Gastroesophageal sphincter (tissue), 4 donors: Measurements from ENCODE around the gene CACNA2D3. TPM values are rescaled to one million over a fixed set of nuclear protein-coding genes. Genes with fewer than 3 reads are reported as not detected.

Experiments
- ATAC-seq: fragments of 150-250 bp; one replicate; pipeline ENCODE4 v1.9.1; 2016; ENCODE audit warnings: mild to moderate bottlenecking, moderate library complexity
- H3K27ac ChIP-seq, 4 donors: fragments of 200-600 bp; sonication (generic) in 3 of 4; 1 replicate in 3 of 4; 2 replicates in 1 of 4; pipeline ENCODE4 v1.5.1; 2016 to 2019
- H3K27me3 ChIP-seq: fragments of 200-600 bp; sonication (generic); one replicate; pipeline ENCODE4 v1.5.1; 2019
- H3K36me3 ChIP-seq, 2 donors: fragments of 200-600 bp; sonication (generic); one replicate each; pipeline ENCODE4 v1.5.1; 2019; ENCODE audit warnings: control low read depth in 1 of 2
- H3K4me1 ChIP-seq, 3 donors: fragments of 200-600 bp; sonication (generic); 1 replicate in 2 of 3; 2 replicates in 1 of 3; pipeline ENCODE4 v1.5.1; 2016 to 2019; ENCODE audit warnings: control low read depth in 2 of 3
- H3K4me3 ChIP-seq, 2 donors: fragments of 200-600 bp; sonication (generic); one replicate each; pipeline ENCODE4 v1.5.1; 2019; ENCODE audit warnings: mild to moderate bottlenecking in 1 of 2, moderate library complexity in 1 of 2
- H3K9me3 ChIP-seq, 3 donors: fragments of 200-600 bp; sonication (generic); one replicate each; pipeline ENCODE4 v1.5.1; 2017 to 2019; ENCODE audit warnings: control low read depth in 2 of 3
- EP300 ChIP-seq: sonication (generic); formaldehyde crosslinking; IDR thresholded peaks from one replicate; pipeline ENCODE4 v1.6.1; 2017; ENCODE audit warnings: antibody characterized with exemption, mild to moderate bottlenecking
- POLR2A ChIP-seq, 2 donors: fragments of 450-650 bp; IDR thresholded peaks; one replicate each; pipeline ENCODE4 v1.6.1; 2017; ENCODE audit warnings: antibody characterized with exemption in 2 of 2, mild to moderate bottlenecking in 2 of 2, moderate library complexity in 1 of 2
- POLR2AphosphoS5 ChIP-seq: sonication (generic); formaldehyde crosslinking; IDR thresholded peaks from one replicate; pipeline ENCODE4 v1.6.1; 2017; ENCODE audit warnings: antibody characterized with exemption
- WGBS, 2 donors: methylation state at CpG; one replicate each; pipeline ENCODE4 v1.1.5; 2018; ENCODE audit warnings: low coverage in 1 of 2; 5-methylcytosine and 5-hydroxymethylcytosine counted together
- total RNA-seq, 4 donors: library from RNA; depleted of rRNA; stranded (reverse); fragments of >200 nt; gene quantifications; one replicate each; pipeline ENCODE4 v1.1.0, GENCODE V29; 2016
- TF ChIP-seq, protein P1 (sequence below), 4 experiments: fragments of 200-600 bp in 2 of 4; fragments of 450-650 bp in 2 of 4; sonication (generic) in 1 of 4; IDR thresholded peaks; one replicate each; pipeline ENCODE4 v1.5.1; 2017 to 2019; ENCODE audit warnings: antibody characterized with exemption in 4 of 4, mild to moderate bottlenecking in 2 of 4, moderate library complexity in 2 of 4

The CACNA2D3 gene
- total RNA-seq, 4 donors from 2014 or later, result 0.94 to 6.5 (median 3.5) TPM

DNA sequence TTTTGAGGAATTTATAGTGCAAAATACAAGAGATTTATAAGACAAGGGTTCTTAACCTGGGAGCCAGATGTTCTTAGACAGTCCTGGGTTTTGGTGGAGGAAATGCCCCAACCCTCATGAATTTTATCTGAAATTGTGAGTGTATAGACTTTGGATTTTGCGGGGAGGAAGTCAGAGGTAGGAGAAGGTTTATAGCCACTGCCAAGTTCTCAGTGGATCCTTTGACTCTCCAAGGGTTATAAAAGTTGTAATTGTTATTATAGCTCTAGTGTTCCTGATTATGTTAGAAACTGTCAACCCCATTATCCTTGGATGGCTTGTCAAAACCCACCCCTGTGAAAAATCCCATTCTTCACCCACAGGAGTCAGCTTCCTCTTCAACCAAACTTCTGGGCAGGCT is 621.9 kb downstream of the CACNA2D3 start:
- Histone ChIP-seq H3K9me3 (no peaks in the 10 kb centered on the region), H3K36me3 (no peaks in the 10 kb centered on the region), H3K27me3 (no peaks in the 10 kb centered on the region), H3K4me1 (no peaks in the 10 kb centered on the region), H3K4me3 (no peak overlapping the region), H3K27ac (no peak overlapping the region)
- TF ChIP-seq POLR2AphosphoS5 (no peak), POLR2A (IDR thresholded peaks at IDR 0.05) (no peak), EP300 (no peak)
- TF ChIP-seq, protein P1, sequence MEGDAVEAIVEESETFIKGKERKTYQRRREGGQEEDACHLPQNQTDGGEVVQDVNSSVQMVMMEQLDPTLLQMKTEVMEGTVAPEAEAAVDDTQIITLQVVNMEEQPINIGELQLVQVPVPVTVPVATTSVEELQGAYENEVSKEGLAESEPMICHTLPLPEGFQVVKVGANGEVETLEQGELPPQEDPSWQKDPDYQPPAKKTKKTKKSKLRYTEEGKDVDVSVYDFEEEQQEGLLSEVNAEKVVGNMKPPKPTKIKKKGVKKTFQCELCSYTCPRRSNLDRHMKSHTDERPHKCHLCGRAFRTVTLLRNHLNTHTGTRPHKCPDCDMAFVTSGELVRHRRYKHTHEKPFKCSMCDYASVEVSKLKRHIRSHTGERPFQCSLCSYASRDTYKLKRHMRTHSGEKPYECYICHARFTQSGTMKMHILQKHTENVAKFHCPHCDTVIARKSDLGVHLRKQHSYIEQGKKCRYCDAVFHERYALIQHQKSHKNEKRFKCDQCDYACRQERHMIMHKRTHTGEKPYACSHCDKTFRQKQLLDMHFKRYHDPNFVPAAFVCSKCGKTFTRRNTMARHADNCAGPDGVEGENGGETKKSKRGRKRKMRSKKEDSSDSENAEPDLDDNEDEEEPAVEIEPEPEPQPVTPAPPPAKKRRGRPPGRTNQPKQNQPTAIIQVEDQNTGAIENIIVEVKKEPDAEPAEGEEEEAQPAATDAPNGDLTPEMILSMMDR (IDR thresholded peaks at IDR 0.05), result no peak
- WGBS, 2 donors, result 100% methylated on average over 1 of the region's 1 CpG
- no peak for ATAC-seq

GRCh38 chr3:54745843-54746242 is 623.5 kb downstream of the CACNA2D3 start:
- no peak overlapping the region for H3K4me3 ChIP-seq
- H3K4me1 ChIP-seq, result no peaks in the 10 kb centered on the region
- no peak for ATAC-seq
- H3K36me3 ChIP-seq, result no peaks in the 10 kb centered on the region
- WGBS, 2 donors, result 83 to 86% methylated on average over 4 of the region's 4 CpGs
- H3K27me3 ChIP-seq, result no peaks in the 10 kb centered on the region
- TF ChIP-seq POLR2A (IDR thresholded peaks at IDR 0.05) (no peak), POLR2AphosphoS5 (no peak), EP300 (no peak)
- TF ChIP-seq, protein P1 (IDR thresholded peaks at IDR 0.05), result no peak
- no peaks in the 10 kb centered on the region for H3K9me3 ChIP-seq
- no peak overlapping the region for H3K27ac ChIP-seq

DNA sequence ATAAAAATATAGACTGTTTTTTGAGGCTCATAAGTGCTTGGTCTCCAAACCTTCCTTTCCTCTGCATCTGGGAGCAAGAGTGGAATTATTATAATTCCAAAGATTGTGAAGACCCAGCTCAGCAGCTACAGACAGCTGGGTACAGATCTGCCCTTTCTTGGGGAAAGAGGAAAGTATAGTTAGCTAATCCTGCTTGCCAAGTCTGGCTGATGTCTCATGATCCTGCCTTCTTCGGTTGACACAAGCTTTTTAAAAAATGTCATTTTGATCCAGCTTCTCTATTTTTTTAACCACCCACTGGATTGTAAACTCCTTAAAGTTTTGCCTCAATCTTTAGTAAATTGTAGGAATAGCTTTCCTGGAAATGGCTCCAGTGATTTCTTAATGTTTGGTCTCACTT is 624.4 kb downstream of the CACNA2D3 start:
- 31 to 44% methylated on average over 1 of the region's 1 CpG for WGBS, 2 donors
- ATAC-seq, result no peak
- Histone ChIP-seq H3K27me3 (no peaks in the 10 kb centered on the region), H3K4me1 (no peaks in the 10 kb centered on the region), H3K36me3 (no peaks in the 10 kb centered on the region), H3K27ac (no peak overlapping the region), H3K9me3 (no peaks in the 10 kb centered on the region), H3K4me3 (no peak overlapping the region)
- no peak for TF ChIP-seq EP300

DNA sequence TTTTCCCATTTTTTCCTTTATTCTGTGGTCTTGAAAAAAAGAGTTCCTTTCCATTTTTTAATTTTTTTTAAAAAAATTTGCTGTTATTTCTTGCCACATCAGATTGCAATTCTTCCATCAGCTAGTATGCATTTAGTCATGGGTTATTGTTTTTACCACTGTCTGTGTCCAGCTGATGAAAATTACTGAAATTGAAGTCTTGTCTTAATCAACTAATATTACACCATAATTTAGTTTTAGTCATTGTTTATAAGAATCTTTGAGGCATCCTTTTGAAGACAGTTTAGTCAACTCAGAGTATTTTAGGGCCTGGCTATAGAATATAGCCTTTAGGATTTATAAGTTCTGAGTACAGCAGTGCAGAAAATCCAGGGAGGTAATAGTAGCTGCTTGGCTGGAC is 633.4 kb downstream of the CACNA2D3 start:
- H3K4me3 ChIP-seq, result no peak overlapping the region
- peaks cover 0 to 4% (median 0%) of the 10 kb centered on the region in 3 donors for H3K4me1 ChIP-seq
- no peaks in the 10 kb centered on the region for H3K36me3 ChIP-seq
- H3K9me3 ChIP-seq, result no peaks in the 10 kb centered on the region
- TF ChIP-seq, protein P1 (IDR thresholded peaks at IDR 0.05), result no peak
- TF ChIP-seq POLR2A (IDR thresholded peaks at IDR 0.05), result no peak
- TF ChIP-seq POLR2AphosphoS5, result no peak
- no peak for TF ChIP-seq EP300
- H3K27ac ChIP-seq, result no peak overlapping the region
- no peak for ATAC-seq
- no peaks in the 10 kb centered on the region for H3K27me3 ChIP-seq

GRCh38 chr3:54756330-54756731 is 634.0 kb downstream of the CACNA2D3 start:
- H3K27ac ChIP-seq, result no peak overlapping the region
- WGBS, 2 donors, result 13 to 22% methylated on average over 4 to 6 of the region's 7 CpGs
- no peaks in the 10 kb centered on the region for H3K9me3 ChIP-seq
- H3K27me3 ChIP-seq, result no peaks in the 10 kb centered on the region
- no peak overlapping the region for H3K4me3 ChIP-seq
- no peaks in the 10 kb centered on the region for H3K36me3 ChIP-seq
- TF ChIP-seq, protein P1 (IDR thresholded peaks at IDR 0.05), result no peak
- TF ChIP-seq POLR2AphosphoS5, result no peak
- TF ChIP-seq EP300, result no peak
- TF ChIP-seq POLR2A (IDR thresholded peaks at IDR 0.05), result no peak
- peaks cover 0 to 4% (median 0%) of the 10 kb centered on the region in 3 donors for H3K4me1 ChIP-seq
- no peak for ATAC-seq
